Tongue (tissue), 2 donors: Measurements from ENCODE around the gene PET100. TPM values are rescaled to one million over a fixed set of nuclear protein-coding genes. Genes with fewer than 3 reads are reported as not detected.
"Not testable (repeated sequence)": the region's sequence is repeated elsewhere in the genome, so short reads cannot be mapped to it uniquely, and the experiment has no call there.

Experiments
- DNase-seq: peaks from one replicate; pipeline ENCODE4 v3.0.0-alpha.2; 2015
- total RNA-seq: library from RNA; depleted of rRNA; stranded (reverse); fragments of >200 nt; gene quantifications from one replicate; pipeline ENCODE4 v1.2.3, GENCODE V29; 2014

Gene PET100
- total RNA-seq, 1 donor from 2014 or later = 20.4 TPM

GRCh38 chr19:7633698-7634097, 4.1 kb downstream of the PET100 start, which contains the start of gene PCP2:
Gene PCP2, minus strand, starts transcription at chr19:7633719. Its CDS starts 262 bp downstream, at chr19:7633457.
- DNase-seq = no peak

- DNase-seq = no peak
Measured at GRCh38 chr19:7635670-7636069, 6.1 kb downstream of the PET100 start.

- no peak for DNase-seq
Measured at GRCh38 chr19:7636317-7636690, 6.7 kb downstream of the PET100 start.

- peak; percentile 32 for DNase-seq
Measured at GRCh38 chr19:7636691-7637373, 7.2 kb downstream of the PET100 start, which contains the start of gene STXBP2. Gene STXBP2, plus strand, starts transcription at chr19:7637110. Its CDS starts 40 bp downstream, at chr19:7637150.

- no peak for DNase-seq
Measured at GRCh38 chr19:7637374-7638256, 8.0 kb downstream of the PET100 start.

GRCh38 chr19:7638802-7639465, 9.3 kb downstream of the PET100 start:
- no peak for DNase-seq

GRCh38 chr19:7639863-7640348, 10.3 kb downstream of the PET100 start:
- no peak for DNase-seq

- no peak for DNase-seq
Measured at GRCh38 chr19:7640803-7641202, 11.2 kb downstream of the PET100 start.

GRCh38 chr19:7641290-7642276, 12.0 kb downstream of the PET100 start:
- no peak for DNase-seq

- no peak for DNase-seq
Measured at GRCh38 chr19:7642295-7643030, 12.9 kb downstream of the PET100 start.

GRCh38 chr19:7643031-7643415, 13.4 kb downstream of the PET100 start:
- DNase-seq = no peak

GRCh38 chr19:7643629-7644549, 14.3 kb downstream of the PET100 start:
- DNase-seq = not testable (repeated sequence)

- DNase-seq = no peak
Measured at GRCh38 chr19:7644550-7644877, 14.9 kb downstream of the PET100 start.

- DNase-seq = no peak
Measured at GRCh38 chr19:7645163-7645562, 15.6 kb downstream of the PET100 start.

GRCh38 chr19:7645656-7646425, 16.2 kb downstream of the PET100 start:
- no peak for DNase-seq

- no peak for DNase-seq
Measured at GRCh38 chr19:7646426-7646700, 16.8 kb downstream of the PET100 start.

- no peak for DNase-seq
Measured at GRCh38 chr19:7647156-7647555, 17.6 kb downstream of the PET100 start.

- DNase-seq = no peak
Measured at GRCh38 chr19:7648265-7649014, 18.8 kb downstream of the PET100 start.
